ENCODE measurements around the gene PEMT. TPM values are rescaled to one million over a fixed set of nuclear protein-coding genes. Genes with fewer than 3 reads are reported as not detected.

Gene PEMT
- total RNA-seq, 1 donor from 2014 or later = 12.2 TPM

GRCh38 chr17:17493986-17494466 lies 97.5 kb downstream of the PEMT start:
- no peak overlapping the region for H3K27ac Mint-ChIP-seq
- peaks cover 8% of the 10 kb centered on the region for H3K27me3 Mint-ChIP-seq
- POLR2A ChIA-PET = no interaction called here
- CTCF ChIA-PET = no interaction called here
- peaks cover 17% of the 10 kb centered on the region for H3K4me1 Mint-ChIP-seq
- DNase-seq (no peak), ATAC-seq (ENCODE audit: low read depth) (no peak)
- H3K4me3 Mint-ChIP-seq = no peak overlapping the region
- intact Hi-C loops (cut with micrococcal nuclease) = loop anchor here (10.0 kb wide), 1 partner anchor 71 kb away; no protein-coding TSS in a partner anchor
- no peaks in the 10 kb centered on the region for H3K9me3 Mint-ChIP-seq
- TF ChIP-seq CTCF (IDR thresholded peaks at IDR 0.05) = no peak
- peaks cover 27% of the 10 kb centered on the region for H3K36me3 Mint-ChIP-seq (ENCODE audit: low read depth)

- CTCF ChIA-PET = no interaction called here
- peak overlapping the region; percentile 3 for H3K4me3 Mint-ChIP-seq
Observed at GRCh38 chr17:17493249-17493985, 98.1 kb downstream of the PEMT start.

GRCh38 chr17:17492571-17492970 lies 98.9 kb downstream of the PEMT start:
- Mint-ChIP-seq H3K27me3 (peaks cover 8% of the 10 kb centered on the region), H3K9me3 (no peaks in the 10 kb centered on the region), H3K27ac (no peak overlapping the region), H3K4me1 (peaks cover 17% of the 10 kb centered on the region), H3K36me3 (ENCODE audit: low read depth) (peaks cover 39% of the 10 kb centered on the region), H3K4me3 (no peak overlapping the region)
- CTCF ChIA-PET = no interaction called here
- ATAC-seq (ENCODE audit: low read depth) = no peak
- no peak for DNase-seq
- POLR2A ChIA-PET = no interaction called here
- no peak for TF ChIP-seq CTCF (IDR thresholded peaks at IDR 0.05)
- intact Hi-C loops (cut with micrococcal nuclease) = loop anchor here (10.0 kb wide), 1 partner anchor 72 kb away; no protein-coding TSS in a partner anchor

More at GRCh38 chr17:17493249-17493985, 98.1 kb downstream of the PEMT start:
- DNase-seq (no peak), ATAC-seq (ENCODE audit: low read depth) (no peak)
- POLR2A ChIA-PET = no interaction called here
- Mint-ChIP-seq H3K4me1 (peaks cover 17% of the 10 kb centered on the region), H3K27ac (no peak overlapping the region), H3K27me3 (peaks cover 8% of the 10 kb centered on the region), H3K9me3 (no peaks in the 10 kb centered on the region), H3K36me3 (ENCODE audit: low read depth) (peaks cover 30% of the 10 kb centered on the region)
- no peak for TF ChIP-seq CTCF (IDR thresholded peaks at IDR 0.05)
- intact Hi-C loops (cut with micrococcal nuclease) = loop anchor here (10.0 kb wide), 1 partner anchor 71 kb away; no protein-coding TSS in a partner anchor

GRCh38 chr17:17492085-17492484 lies 99.4 kb downstream of the PEMT start:
- CTCF ChIA-PET = no interaction called here
- POLR2A ChIA-PET = no interaction called here

More at GRCh38 chr17:17492085-17492484, 99.4 kb downstream of the PEMT start:
- H3K9me3 Mint-ChIP-seq = no peaks in the 10 kb centered on the region
- H3K27ac Mint-ChIP-seq = no peak overlapping the region
- no peak overlapping the region for H3K4me3 Mint-ChIP-seq
- H3K36me3 Mint-ChIP-seq (ENCODE audit: low read depth) = peaks cover 43% of the 10 kb centered on the region
- H3K27me3 Mint-ChIP-seq = peaks cover 8% of the 10 kb centered on the region
- DNase-seq (no peak), ATAC-seq (ENCODE audit: low read depth) (no peak)
- H3K4me1 Mint-ChIP-seq = peaks cover 16% of the 10 kb centered on the region
- TF ChIP-seq CTCF (IDR thresholded peaks at IDR 0.05) = no peak
- intact Hi-C loops (cut with micrococcal nuclease) = loop anchor here (10.0 kb wide), 1 partner anchor 73 kb away; no protein-coding TSS in a partner anchor

All from activated B cell treated with CpG ODN at 0.5 μM for 24 hours (primary cell).